ENCODE results near the gene RGL3.
"Not testable (repeated sequence)": the region's sequence is repeated elsewhere in the genome, so short reads cannot be mapped to it uniquely, and the experiment has no call there.

RGL3 gene

GRCh38 chr19:11450570-11451326, 31.6 kb upstream of the RGL3 start:
- DNase-seq (ENCODE audit: low spot score) = no peak

- DNase-seq (ENCODE audit: low spot score) = no peak
Observed at GRCh38 chr19:11448923-11449554, 29.9 kb upstream of the RGL3 start.

GRCh38 chr19:11448410-11448809, 29.3 kb upstream of the RGL3 start:
- DNase-seq (ENCODE audit: low spot score) = no peak

GRCh38 chr19:11447347-11448262, 28.5 kb upstream of the RGL3 start:
- DNase-seq (ENCODE audit: low spot score) = no peak

- peak; percentile 29 for DNase-seq (ENCODE audit: low spot score)
Observed at GRCh38 chr19:11446652-11447301, 27.7 kb upstream of the RGL3 start.

- no peak for DNase-seq (ENCODE audit: low spot score)
Observed at GRCh38 chr19:11446271-11446651, 27.1 kb upstream of the RGL3 start.

- no peak for DNase-seq (ENCODE audit: low spot score)
Observed at GRCh38 chr19:11445141-11445540, 26.0 kb upstream of the RGL3 start.

GRCh38 chr19:11444059-11444458, 24.9 kb upstream of the RGL3 start:
- DNase-seq (ENCODE audit: low spot score) = no peak

- no peak for DNase-seq (ENCODE audit: low spot score)
Observed at GRCh38 chr19:11437955-11438354, 18.8 kb upstream of the RGL3 start.

- peak; percentile 26 for DNase-seq (ENCODE audit: low spot score)
Observed at GRCh38 chr19:11435833-11436313, 16.8 kb upstream of the RGL3 start.

GRCh38 chr19:11435057-11435832, 16.1 kb upstream of the RGL3 start, which contains the start of the genes ODAD3 and PRKCSH:
Gene ODAD3 (minus strand): TSS chr19:11435121. CDS start chr19:11435016, 105 bp downstream.
Gene PRKCSH (plus strand): TSS chr19:11435635. CDS start chr19:11436118, 483 bp downstream.
- DNase-seq (ENCODE audit: low spot score) = peak; percentile 99

- no peak for DNase-seq (ENCODE audit: low spot score)
Observed at GRCh38 chr19:11434703-11435056, 15.6 kb upstream of the RGL3 start.

GRCh38 chr19:11433526-11433925, 14.4 kb upstream of the RGL3 start:
- DNase-seq (ENCODE audit: low spot score) = not testable (repeated sequence)

GRCh38 chr19:11426656-11427055, 7.5 kb upstream of the RGL3 start:
- no peak for DNase-seq (ENCODE audit: low spot score)

- DNase-seq (ENCODE audit: low spot score) = no peak
Observed at GRCh38 chr19:11425719-11426457, 6.8 kb upstream of the RGL3 start.

- DNase-seq (ENCODE audit: low spot score) = no peak
Observed at GRCh38 chr19:11423791-11424181, 4.7 kb upstream of the RGL3 start.

- DNase-seq (ENCODE audit: low spot score) = no peak
Observed at GRCh38 chr19:11423164-11423790, 4.2 kb upstream of the RGL3 start.

GRCh38 chr19:11422163-11423065, 3.3 kb upstream of the RGL3 start:
- DNase-seq (ENCODE audit: low spot score) = no peak

Measured in kidney capillary endothelial cell (primary cell).